CD8-positive, alpha-beta memory T cell (primary cell): ENCODE measurements around the gene DCTN5. TPM values are rescaled to one million over a fixed set of nuclear protein-coding genes. Genes with fewer than 3 reads are reported as not detected.

Source experiments
- CTCF ChIA-PET: fragments of 350-600 bp; sonication (Branson Sonifier 250); formaldehyde crosslinking; loops from one replicate; lab custom pipeline; 2021; ENCODE audit warnings: antibody characterized with exemption; lab: Charles Lee
- POLR2A ChIA-PET: fragments of 350-600 bp; sonication (Branson Sonifier 250); formaldehyde crosslinking; loops from one replicate; lab custom pipeline; 2021; ENCODE audit warnings: antibody characterized with exemption; lab: Charles Lee
- DNase-seq, 5 donors: peaks; one replicate each; pipeline versions ENCODE4 v3.0.0 to v3.0.0-alpha.2; 2020 to 2022; ENCODE audit warnings: mixed read lengths in 1 of 5
- H3K27ac ChIP-seq: one replicate; pipeline ENCODE4 v1.7.0; 2013; ENCODE audit warnings: low read depth, mild to moderate bottlenecking, low read length, moderate library complexity
- H3K27me3 ChIP-seq: 2 replicates; pipeline ENCODE4 v1.7.0; 2013; ENCODE audit warnings: low read length, mild to moderate bottlenecking; ENCODE audit not compliant: insufficient read depth, poor library complexity, severe bottlenecking
- H3K36me3 ChIP-seq: 2 replicates; pipeline ENCODE4 v1.7.0; 2013; ENCODE audit warnings: mild to moderate bottlenecking, low read length, moderate library complexity; ENCODE audit not compliant: insufficient read depth
- H3K4me1 ChIP-seq: 2 replicates; pipeline ENCODE4 v1.7.0; 2013; ENCODE audit warnings: mild to moderate bottlenecking, low read length, moderate library complexity; ENCODE audit not compliant: insufficient read depth
- H3K4me3 ChIP-seq: 2 replicates; pipeline ENCODE4 v1.7.0; 2013; ENCODE audit warnings: mild to moderate bottlenecking, low read length
- H3K9me3 ChIP-seq: 2 replicates; pipeline ENCODE4 v1.7.0; 2013; ENCODE audit warnings: mild to moderate bottlenecking, low read length
- H3K27ac Mint-ChIP-seq, 8 donors: one replicate each; pipeline ENCODE4 v1.8.0; 2020 to 2021; ENCODE audit warnings: mixed read lengths in 8 of 8, mild to moderate bottlenecking in 6 of 8, inconsistent platforms in 3 of 8, moderate library complexity in 3 of 8
- H3K27me3 Mint-ChIP-seq, 2 donors: one replicate each; pipeline ENCODE4 v1.8.0; 2020 to 2021; ENCODE audit warnings: mixed read lengths in 2 of 2, mild to moderate bottlenecking in 1 of 2, moderate library complexity in 1 of 2
- H3K36me3 Mint-ChIP-seq, 3 donors: one replicate each; pipeline ENCODE4 v1.8.0; 2020 to 2021; ENCODE audit warnings: mixed read lengths in 3 of 3, inconsistent platforms in 1 of 3, mild to moderate bottlenecking in 1 of 3
- H3K4me1 Mint-ChIP-seq, 3 donors: one replicate each; pipeline ENCODE4 v1.8.0; 2020 to 2021; ENCODE audit warnings: mixed read lengths in 3 of 3, inconsistent platforms in 1 of 3, mild to moderate bottlenecking in 1 of 3
- H3K4me3 Mint-ChIP-seq, 7 donors: one replicate each; pipeline ENCODE4 v1.8.0; 2020 to 2021; ENCODE audit warnings: mixed read lengths in 7 of 7, mild to moderate bottlenecking in 6 of 7, moderate library complexity in 4 of 7, inconsistent platforms in 2 of 7
- H3K9me3 Mint-ChIP-seq, 5 donors: one replicate each; pipeline ENCODE4 v1.8.0; 2020 to 2022; ENCODE audit warnings: mixed read lengths in 5 of 5, mild to moderate bottlenecking in 3 of 5, moderate library complexity in 2 of 5, inconsistent platforms in 1 of 5
- polyA plus RNA-seq: library from polyadenylated mRNA; unstranded; fragments of 300-500 nt; fragmentation: Illumina TruSeq; gene quantifications from one replicate; pipeline ENCODE4 v1.2.3, GENCODE V29; 2021
- total RNA-seq, 2 experiments: library from RNA; stranded (reverse); gene quantifications; one replicate each; pipeline ENCODE4 v1.2.3, GENCODE V29; 2021

Gene DCTN5
- total and polyA plus RNA-seq, 3 experiments from 2014 or later = 65.1 to 104 (median 99.1) TPM

- Mint-ChIP-seq H3K27me3 (no peaks in the 10 kb centered on the region), H3K27ac (peak overlapping the region in 1 of 8 donors; percentile 51), H3K4me1 (peaks cover 0 to 6% (median 0%) of the 10 kb centered on the region in 3 donors), H3K4me3 (no peak overlapping the region), H3K9me3 (no peaks in the 10 kb centered on the region), H3K36me3 (peaks cover 0 to 53% (median 19%) of the 10 kb centered on the region in 3 donors)
- no peak overlapping the region for H3K27ac ChIP-seq
- ChIA-PET POLR2A (no interaction called here), CTCF (interaction anchor here (1.2 kb wide), 1 partner anchor 66 kb away, joined by 3 read pairs; no protein-coding TSS in a partner anchor)
- H3K4me1 ChIP-seq = no peaks in the 10 kb centered on the region
- no peaks in the 10 kb centered on the region for H3K27me3 ChIP-seq
- DNase-seq = no peak
- H3K9me3 ChIP-seq = no peaks in the 10 kb centered on the region
- H3K4me3 ChIP-seq = no peak overlapping the region
- peaks cover 7% of the 10 kb centered on the region for H3K36me3 ChIP-seq
These were observed 49.7 kb downstream of the DCTN5 start for GRCh38 chr16:23690771-23691482.

DNA sequence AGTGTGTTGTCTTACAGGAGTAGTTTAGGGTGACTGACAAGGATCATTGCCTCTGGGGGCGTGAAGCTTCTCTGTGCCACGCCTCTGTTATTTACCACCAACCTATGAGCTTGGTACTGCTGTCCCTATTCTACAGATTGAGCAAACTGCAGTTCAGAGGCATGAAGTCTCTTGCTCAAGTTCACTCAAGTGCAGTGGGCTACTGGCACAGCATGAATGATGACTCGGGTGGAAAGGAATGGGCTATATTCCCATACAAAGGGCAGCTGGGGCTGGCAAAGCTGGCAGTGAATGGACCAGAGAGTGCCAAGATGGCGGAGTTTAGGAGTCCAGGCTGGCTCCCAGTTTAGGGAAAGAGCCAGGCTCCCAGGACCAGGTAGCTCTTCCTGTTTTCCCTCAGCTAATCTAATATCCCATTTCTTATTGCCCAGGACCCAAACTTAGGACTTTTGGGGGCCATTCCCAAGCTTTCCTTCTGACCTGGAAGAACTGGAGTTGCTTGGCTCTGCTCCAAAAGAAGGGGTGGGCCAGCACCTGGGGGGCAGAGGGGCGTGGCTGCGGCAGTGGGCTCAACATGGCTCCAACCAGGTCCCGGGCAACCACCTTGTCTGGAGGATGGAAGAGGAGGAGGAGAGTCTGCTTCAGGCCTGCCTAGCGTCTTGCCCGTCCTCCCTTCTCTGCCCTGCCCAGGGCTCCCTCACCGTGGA is 50.4 kb downstream of the DCTN5 start:
- no peaks in the 10 kb centered on the region for H3K9me3 ChIP-seq
- no peak overlapping the region for H3K4me3 Mint-ChIP-seq
- no peak for DNase-seq
- H3K4me3 ChIP-seq = no peak overlapping the region
- peaks cover 0 to 6% (median 0%) of the 10 kb centered on the region in 3 donors for H3K4me1 Mint-ChIP-seq
- ChIA-PET CTCF (no interaction called here), POLR2A (no interaction called here)
- H3K9me3 Mint-ChIP-seq = no peaks in the 10 kb centered on the region
- peaks cover 7% of the 10 kb centered on the region for H3K36me3 ChIP-seq
- no peaks in the 10 kb centered on the region for H3K4me1 ChIP-seq
- H3K36me3 Mint-ChIP-seq = peaks cover 0 to 50% (median 16%) of the 10 kb centered on the region in 3 donors
- no peaks in the 10 kb centered on the region for H3K27me3 ChIP-seq
- H3K27me3 Mint-ChIP-seq = no peaks in the 10 kb centered on the region
- H3K27ac ChIP-seq = no peak overlapping the region
- peak overlapping the region in 1 of 8 donors; percentile 51 for H3K27ac Mint-ChIP-seq

- ChIA-PET POLR2A (no interaction called here), CTCF (no interaction called here)
- H3K36me3 Mint-ChIP-seq = peaks cover 0 to 43% (median 11%) of the 10 kb centered on the region in 3 donors
- H3K9me3 Mint-ChIP-seq = no peaks in the 10 kb centered on the region
- Histone ChIP-seq H3K27ac (no peak overlapping the region), H3K4me1 (no peaks in the 10 kb centered on the region), H3K9me3 (no peaks in the 10 kb centered on the region), H3K36me3 (peaks cover 7% of the 10 kb centered on the region), H3K27me3 (no peaks in the 10 kb centered on the region), H3K4me3 (no peak overlapping the region)
- peaks cover 0 to 6% (median 0%) of the 10 kb centered on the region in 3 donors for H3K4me1 Mint-ChIP-seq
- H3K27ac Mint-ChIP-seq = no peak overlapping the region
- no peak for DNase-seq
- no peaks in the 10 kb centered on the region for H3K27me3 Mint-ChIP-seq
- no peak overlapping the region for H3K4me3 Mint-ChIP-seq
These were observed 51.0 kb downstream of the DCTN5 start for GRCh38 chr16:23692190-23692837.

GRCh38 chr16:23694265-23694643 is 53.0 kb downstream of the DCTN5 start:
- POLR2A ChIA-PET = no interaction called here

DNA sequence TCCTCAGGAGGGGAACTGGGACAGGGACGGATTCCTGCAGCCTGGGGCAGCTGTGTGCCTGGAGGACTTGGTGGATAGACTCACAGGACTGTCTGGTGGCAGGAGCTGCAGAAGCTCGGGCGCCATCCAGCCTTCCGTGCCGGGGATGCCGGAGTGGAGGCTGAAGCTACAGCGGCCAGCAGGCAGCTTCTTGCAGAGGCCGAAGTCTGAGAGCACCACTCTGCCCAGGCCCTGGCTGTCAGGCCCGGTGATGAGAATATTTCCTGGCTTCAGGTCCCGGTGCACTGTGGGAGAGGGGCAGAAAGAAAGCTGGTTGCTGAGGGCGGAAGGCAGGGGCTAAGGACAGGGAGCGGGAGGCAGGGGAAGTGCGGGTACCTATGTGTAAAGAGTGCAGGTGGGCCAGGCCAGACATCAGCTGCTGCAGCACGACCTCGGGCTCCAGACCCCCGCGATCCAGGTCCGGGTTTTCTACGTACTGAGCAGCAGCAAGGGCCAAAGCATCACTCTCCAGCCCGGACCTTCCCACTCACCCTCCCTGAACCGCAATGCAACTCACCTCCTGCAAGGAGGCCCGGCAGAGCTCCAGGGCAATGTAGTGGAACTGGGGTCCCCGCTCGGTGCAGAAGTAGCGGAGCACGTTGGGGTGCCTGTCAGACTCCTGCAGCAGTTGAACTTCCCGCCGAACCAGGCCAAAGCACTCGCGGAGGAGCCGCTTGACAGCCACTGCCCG is 53.5 kb downstream of the DCTN5 start:
- Histone ChIP-seq H3K9me3 (no peaks in the 10 kb centered on the region), H3K27ac (no peak overlapping the region), H3K27me3 (no peaks in the 10 kb centered on the region), H3K4me3 (no peak overlapping the region), H3K4me1 (peaks cover 10% of the 10 kb centered on the region), H3K36me3 (no peaks in the 10 kb centered on the region)
- ChIA-PET POLR2A (no interaction called here), CTCF (no interaction called here)
- Mint-ChIP-seq H3K9me3 (no peaks in the 10 kb centered on the region), H3K27ac (peak overlapping the region in 4 of 8 donors; percentile 11 to 79 (median 34)), H3K27me3 (no peaks in the 10 kb centered on the region), H3K4me3 (no peak overlapping the region), H3K36me3 (peaks cover 0 to 18% (median 0%) of the 10 kb centered on the region in 3 donors), H3K4me1 (peaks cover 11 to 22% (median 14%) of the 10 kb centered on the region in 3 donors)
- no peak for DNase-seq

More at GRCh38 chr16:23694265-23694643, 53.0 kb downstream of the DCTN5 start:
- CTCF ChIA-PET = no interaction called here
- Mint-ChIP-seq H3K36me3 (peaks cover 0 to 24% (median 2%) of the 10 kb centered on the region in 3 donors), H3K27ac (peak overlapping the region in 2 of 8 donors; percentile 26 to 79), H3K27me3 (no peaks in the 10 kb centered on the region), H3K4me3 (no peak overlapping the region), H3K9me3 (no peaks in the 10 kb centered on the region), H3K4me1 (peaks cover 8 to 17% (median 11%) of the 10 kb centered on the region in 3 donors)
- H3K36me3 ChIP-seq = no peaks in the 10 kb centered on the region
- no peaks in the 10 kb centered on the region for H3K27me3 ChIP-seq
- H3K4me3 ChIP-seq = no peak overlapping the region
- no peak overlapping the region for H3K27ac ChIP-seq
- no peak for DNase-seq
- peaks cover 7% of the 10 kb centered on the region for H3K4me1 ChIP-seq
- no peaks in the 10 kb centered on the region for H3K9me3 ChIP-seq

DNA sequence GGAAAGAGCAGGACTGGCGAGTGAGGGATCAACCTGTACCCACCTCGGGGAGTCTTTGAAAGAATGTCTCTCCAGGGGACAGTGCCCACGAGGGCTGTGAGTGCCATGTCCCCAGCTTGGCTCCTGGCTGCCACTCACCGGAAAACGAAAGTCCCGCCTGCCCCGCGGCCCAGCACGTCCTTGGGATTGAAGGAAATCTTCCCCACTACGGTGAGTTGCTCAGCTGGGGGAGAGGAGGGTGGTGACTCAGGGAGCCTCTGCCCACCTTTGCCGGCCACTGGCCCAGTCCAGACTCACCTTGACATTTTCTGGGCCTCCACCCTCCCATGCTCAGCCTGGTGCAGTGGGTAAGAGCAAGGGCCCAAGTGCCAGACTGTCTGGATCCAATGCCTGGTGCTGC is 54.5 kb downstream of the DCTN5 start:
- CTCF ChIA-PET = no interaction called here

GRCh38 chr16:23699100-23699499 is 57.8 kb downstream of the DCTN5 start:
- no peak overlapping the region for H3K27ac ChIP-seq
- Mint-ChIP-seq H3K27me3 (peaks cover 7 to 8% of the 10 kb centered on the region in 2 donors), H3K36me3 (peaks cover 0 to 12% (median 3%) of the 10 kb centered on the region in 3 donors), H3K27ac (peak overlapping the region; percentile 16 to 89 (median 61)), H3K4me1 (peaks cover 11 to 23% (median 14%) of the 10 kb centered on the region in 3 donors), H3K4me3 (peak overlapping the region in 6 of 7 donors; percentile 16 to 83 (median 51)), H3K9me3 (peaks cover 0 to 12% (median 7%) of the 10 kb centered on the region in 5 donors)
- ChIA-PET POLR2A (no interaction called here), CTCF (no interaction called here)
- no peak for DNase-seq
- H3K4me1 ChIP-seq = peaks cover 10% of the 10 kb centered on the region
- no peaks in the 10 kb centered on the region for H3K9me3 ChIP-seq
- no peak overlapping the region for H3K4me3 ChIP-seq
- no peaks in the 10 kb centered on the region for H3K36me3 ChIP-seq
- H3K27me3 ChIP-seq = no peaks in the 10 kb centered on the region

More for the DNA sequence above, 54.5 kb downstream of the DCTN5 start:
- POLR2A ChIA-PET = no interaction called here
- Histone ChIP-seq H3K9me3 (no peaks in the 10 kb centered on the region), H3K4me1 (peaks cover 10% of the 10 kb centered on the region), H3K27me3 (no peaks in the 10 kb centered on the region), H3K4me3 (no peak overlapping the region), H3K27ac (no peak overlapping the region), H3K36me3 (no peaks in the 10 kb centered on the region)
- Mint-ChIP-seq H3K9me3 (no peaks in the 10 kb centered on the region), H3K36me3 (peaks cover 0 to 9% (median 0%) of the 10 kb centered on the region in 3 donors), H3K27ac (no peak overlapping the region), H3K27me3 (peaks cover 0 to 3% of the 10 kb centered on the region in 2 donors), H3K4me3 (peak overlapping the region in 1 of 7 donors; percentile 27), H3K4me1 (peaks cover 11 to 23% (median 14%) of the 10 kb centered on the region in 3 donors)
- DNase-seq = no peak
